ENCODE data around the gene ARHGAP9. TPM values are rescaled to one million over a fixed set of nuclear protein-coding genes. Genes with fewer than 3 reads are reported as not detected.

The ARHGAP9 gene
- total RNA-seq, 3 donors from 2014 or later (not counting 1 experiment from before 2014, with no cell fraction given), result 558 to 1,091 (median 1,015) TPM

GRCh38 chr12:57475271-57476161 lies 4.2 kb downstream of the ARHGAP9 start:
- peaks cover 44% of the 10 kb centered on the region for H3K36me3 ChIP-seq (ENCODE audit: control insufficient read depth, insufficient read depth, low read length)
- H3K9me3 ChIP-seq (ENCODE audit: control insufficient read depth, insufficient read depth, low read length), result no peaks in the 10 kb centered on the region
- H3K27me3 ChIP-seq (ENCODE audit: control insufficient read depth, insufficient read depth, low read length), result no peaks in the 10 kb centered on the region
- Mint-ChIP-seq H3K4me3 (peak overlapping the region; percentile 85), H3K4me1 (peaks cover 76 to 92% of the 10 kb centered on the region in 2 donors), H3K9me3 (no peaks in the 10 kb centered on the region), H3K27ac (peak overlapping the region; percentile 97 to 98), H3K36me3 (peaks cover 19% of the 10 kb centered on the region), H3K27me3 (ENCODE audit: low read depth in 2 of 2) (no peaks in the 10 kb centered on the region)
- WGBS (ENCODE audit: insufficient coverage), result 55% methylated on average over 84 of the region's 84 CpGs
- H3K4me3 ChIP-seq (ENCODE audit: low read length), result peak overlapping the region; percentile 57
- peak overlapping the region; percentile 99 for H3K27ac ChIP-seq (ENCODE audit: low read length)
- H3K4me1 ChIP-seq (ENCODE audit: control insufficient read depth, insufficient read depth, low read length), result peaks cover 93% of the 10 kb centered on the region
- TF ChIP-seq CTCF (IDR thresholded peaks at IDR 0.05), result no peak
- intact Hi-C loops (cut with micrococcal nuclease), result loop anchor here (2.0 to 5.0 kb wide), 3 partner anchors 13 to 267 kb away; no protein-coding TSS in a partner anchor
- ATAC-seq, result no peak
- no peak for DNase-seq

- peak overlapping the region; percentile 78 for H3K4me3 Mint-ChIP-seq
- H3K4me1 ChIP-seq (ENCODE audit: control insufficient read depth, insufficient read depth, low read length), result peaks cover 93% of the 10 kb centered on the region
- H3K27ac Mint-ChIP-seq, result peak overlapping the region; percentile 83 to 90
- no peaks in the 10 kb centered on the region for H3K9me3 ChIP-seq (ENCODE audit: control insufficient read depth, insufficient read depth, low read length)
- H3K4me1 Mint-ChIP-seq, result peaks cover 71 to 92% of the 10 kb centered on the region in 2 donors
- H3K4me3 ChIP-seq (ENCODE audit: low read length), result no peak overlapping the region
- WGBS (ENCODE audit: insufficient coverage), result 94% methylated on average over 7 of the region's 7 CpGs
- peaks cover 19% of the 10 kb centered on the region for H3K36me3 Mint-ChIP-seq
- H3K27ac ChIP-seq (ENCODE audit: low read length), result no peak overlapping the region
- intact Hi-C loops (cut with micrococcal nuclease), result loop anchor here (5.0 kb wide), 2 partner anchors 147 to 267 kb away; no protein-coding TSS in a partner anchor
- H3K9me3 Mint-ChIP-seq, result no peaks in the 10 kb centered on the region
- no peaks in the 10 kb centered on the region for H3K27me3 ChIP-seq (ENCODE audit: control insufficient read depth, insufficient read depth, low read length)
- no peaks in the 10 kb centered on the region for H3K27me3 Mint-ChIP-seq (ENCODE audit: low read depth in 2 of 2)
- no peak for TF ChIP-seq CTCF (IDR thresholded peaks at IDR 0.05)
- DNase-seq (no peak), ATAC-seq (no peak)
- H3K36me3 ChIP-seq (ENCODE audit: control insufficient read depth, insufficient read depth, low read length), result peaks cover 49% of the 10 kb centered on the region
These were observed 4.8 kb downstream of the ARHGAP9 start for GRCh38 chr12:57474862-57475261.

GRCh38 chr12:57474430-57474829 lies 5.2 kb downstream of the ARHGAP9 start:
- ATAC-seq (no peak), DNase-seq (no peak)
- peaks cover 19% of the 10 kb centered on the region for H3K36me3 Mint-ChIP-seq
- Histone ChIP-seq H3K36me3 (ENCODE audit: control insufficient read depth, insufficient read depth, low read length) (peaks cover 53% of the 10 kb centered on the region), H3K27me3 (ENCODE audit: control insufficient read depth, insufficient read depth, low read length) (no peaks in the 10 kb centered on the region), H3K27ac (ENCODE audit: low read length) (no peak overlapping the region), H3K4me3 (ENCODE audit: low read length) (no peak overlapping the region), H3K9me3 (ENCODE audit: control insufficient read depth, insufficient read depth, low read length) (no peaks in the 10 kb centered on the region), H3K4me1 (ENCODE audit: control insufficient read depth, insufficient read depth, low read length) (peaks cover 94% of the 10 kb centered on the region)
- peak overlapping the region; percentile 78 for H3K4me3 Mint-ChIP-seq
- H3K27ac Mint-ChIP-seq, result peak overlapping the region; percentile 83 to 90
- intact Hi-C loops (cut with micrococcal nuclease), result no loop called here
- WGBS (ENCODE audit: insufficient coverage), result 67% methylated on average over 5 of the region's 8 CpGs
- no peak for TF ChIP-seq CTCF (IDR thresholded peaks at IDR 0.05)
- H3K9me3 Mint-ChIP-seq, result no peaks in the 10 kb centered on the region
- H3K27me3 Mint-ChIP-seq (ENCODE audit: low read depth in 2 of 2), result no peaks in the 10 kb centered on the region
- peaks cover 71 to 92% of the 10 kb centered on the region in 2 donors for H3K4me1 Mint-ChIP-seq
